GM12878 (cell line): ENCODE data around the gene OR51B4. TPM values are rescaled to one million over a fixed set of nuclear protein-coding genes. Genes with fewer than 3 reads are reported as not detected.

Experiments used
- ATAC-seq: fragments of 200-7000 bp; cut with Tn5 transposase; 3 replicates; pipeline ENCODE4 v1.9.1; 2020; ENCODE audit warnings: mild to moderate bottlenecking, moderate library complexity
- BruUV-seq: library from RNA; stranded (reverse); fragments of 400-500 nt; replicated peaks from 2 replicates; lab custom pipeline; 2021; lab: Mats Ljungman, UMichigan
- CTCF ChIA-PET: fragments of 300-600 bp; sonication (Branson Sonifier 250); formaldehyde crosslinking; extraction: SDS; loops from one replicate; lab custom pipeline; 2021; ENCODE audit warnings: inconsistent platforms; lab: Yijun Ruan, JAX
- POLR2A ChIA-PET: fragments of 350-600 bp; formaldehyde crosslinking; extraction: SDS; loops from one replicate; lab custom pipeline; 2021; ENCODE audit warnings: inconsistent platforms; lab: Charles Lee
- RAD21 ChIA-PET: fragments of 300-600 bp; sonication (Branson Sonifier 250); formaldehyde crosslinking; loops from one replicate; lab custom pipeline; 2023; ENCODE audit warnings: antibody characterized with exemption; ENCODE audit not compliant: unreplicated experiment; lab: Charles Lee
- SMC1A ChIA-PET: fragments of 300-600 bp; sonication (Branson Sonifier 250); formaldehyde crosslinking; loops from one replicate; lab custom pipeline; 2023; ENCODE audit not compliant: unreplicated experiment, uncharacterized antibody; lab: Charles Lee
- DNase-seq: peaks from one replicate; pipeline ENCODE4 v3.0.0-alpha.2; 2011; ENCODE audit warnings: low read depth, low spot score
- FAIRE-seq: peaks from 3 replicates; lab custom pipeline; 2011; peaks lifted over from hg19 to GRCh38; lab: Jason Lieb, UNC
- H2AFZ ChIP-seq: 2 replicates; pipeline ENCODE4 v1.6.0; 2011; ENCODE audit warnings: low read depth, low read length, control low read depth; ENCODE audit not compliant: control insufficient read depth
- H3K27ac ChIP-seq: 2 replicates; pipeline ENCODE4 v1.5.1; 2011; ENCODE audit warnings: control low read depth; ENCODE audit not compliant: control insufficient read depth, insufficient read depth
- H3K27me3 ChIP-seq, 2 experiments: replicated peaks in 1 of 2; 2 replicates each; pipeline versions ENCODE4 v1.6.0 to v1.6.1; 2011; ENCODE audit warnings: low read length in 1 of 2; ENCODE audit not compliant: control insufficient read depth in 2 of 2, insufficient read depth in 2 of 2
- H3K36me3 ChIP-seq, 2 experiments: 2 replicates each; pipeline ENCODE4 v1.5.1; 2011; ENCODE audit warnings: low read length in 1 of 2; ENCODE audit not compliant: control insufficient read depth in 2 of 2, insufficient read depth in 2 of 2
- H3K4me1 ChIP-seq: 2 replicates; pipeline ENCODE4 v1.6.1; 2011; ENCODE audit warnings: mild to moderate bottlenecking, low read length, moderate library complexity, mixed read lengths; ENCODE audit not compliant: control insufficient read depth, insufficient read depth
- H3K4me2 ChIP-seq: 2 replicates; pipeline ENCODE4 v1.6.0; 2011; ENCODE audit warnings: control low read depth; ENCODE audit not compliant: control insufficient read depth, insufficient read depth
- H3K4me3 ChIP-seq: fragments of 200-600 bp; sonication (generic); 2 replicates; pipeline ENCODE4 v1.5.1; 2016
- H3K79me2 ChIP-seq: 2 replicates; pipeline ENCODE4 v1.6.0; 2011; ENCODE audit warnings: low read length; ENCODE audit not compliant: control insufficient read depth, insufficient read depth
- H3K9ac ChIP-seq: 2 replicates; pipeline ENCODE4 v1.8.0; 2011; ENCODE audit warnings: low read length, control low read depth, mixed read lengths; ENCODE audit not compliant: control insufficient read depth, insufficient read depth
- H3K9me3 ChIP-seq: replicated peaks from 3 replicates; pipeline ENCODE4 v1.5.1; 2011; ENCODE audit warnings: mild to moderate bottlenecking, low read length; ENCODE audit not compliant: control insufficient read depth, insufficient read depth
- H4K20me1 ChIP-seq: 2 replicates; pipeline ENCODE4 v1.6.0; 2011; ENCODE audit not compliant: control insufficient read depth, insufficient read depth
- CEBPZ ChIP-seq: fragments of 150-350 bp; IDR thresholded peaks from 2 replicates; pipeline ENCODE4 v1.6.1; 2016; ENCODE audit warnings: low read depth, low read length
- DPF2 ChIP-seq: fragments of 450-650 bp; IDR thresholded peaks from 2 replicates; pipeline ENCODE4 v1.6.1; 2017; ENCODE audit warnings: mild to moderate bottlenecking
- HDGF ChIP-seq: fragments of 450-650 bp; IDR thresholded peaks from 2 replicates; pipeline ENCODE4 v1.6.1; 2016; ENCODE audit warnings: antibody characterized with exemption
- SKIL ChIP-seq: fragments of 450-650 bp; IDR thresholded peaks from 2 replicates; pipeline ENCODE4 v1.6.1; 2017; ENCODE audit warnings: mild to moderate bottlenecking, low read depth, inconsistent platforms; ENCODE audit not compliant: poor library complexity, severe bottlenecking
- SMARCA5 ChIP-seq: fragments of 450-650 bp; IDR thresholded peaks from 2 replicates; pipeline ENCODE4 v1.6.1; 2017; ENCODE audit warnings: mild to moderate bottlenecking
- TARDBP ChIP-seq: IDR thresholded peaks from 2 replicates; pipeline ENCODE4 v1.6.1; 2016; ENCODE audit warnings: borderline replicate concordance
- USF1 ChIP-seq: IDR thresholded peaks from 2 replicates; pipeline ENCODE4 v1.6.1; 2011; ENCODE audit warnings: borderline replicate concordance, low read depth, mild to moderate bottlenecking, moderate library complexity, mixed read lengths, low read length; ENCODE audit not compliant: insufficient read depth; ENCODE audit errors: extremely low read length
- WGBS: methylation state at CpG from one replicate; pipeline ENCODE4 v1.1.6; 2016; ENCODE audit warnings: low lambda C conversion rate; ENCODE audit not compliant: insufficient replicate concordance, insufficient coverage; ENCODE audit errors: missing lambda C conversion rate; 5-methylcytosine and 5-hydroxymethylcytosine counted together
- in situ Hi-C: fragments of 300-500 bp; cut with MboI; formaldehyde crosslinking; loops from 9 replicates; pipeline ENCODE4 v1.14.3; 2018; ENCODE audit warnings: mixed read lengths
- intact Hi-C: fragments of 100-400 bp; cut with micrococcal nuclease; formaldehyde crosslinking; loops from one replicate; pipeline ENCODE4 v1.14.2; 2022; ENCODE audit not compliant: unreplicated experiment
- polyA plus RNA-seq, 11 experiments: library from polyadenylated mRNA; depleted of rRNA in 4 of 11; unstranded in 6 of 11; stranded (reverse) in 5 of 11; fragments of >200 nt; fragmentation: Nextera tagmentation in 4 of 11; fragmentation: Illumina TruSeq in 1 of 11; extraction: Ambion mirVana in 4 of 11; extraction: Trizol in 1 of 11; gene quantifications; 1 replicate in 1 of 11; 2 replicates in 10 of 11; pipeline versions ENCODE4 v1.2.1 to v1.2.3, GENCODE V29; 2011 to 2016; ENCODE audit warnings: inconsistent platforms in 2 of 11, missing spikeins in 2 of 11, low read depth in 1 of 11
- total RNA-seq, 4 experiments: library from RNA; depleted of rRNA in 3 of 4; stranded (reverse); fragments of >200 nt in 3 of 4; fragmentation: Illumina TruSeq in 1 of 4; extraction: Trizol in 1 of 4; gene quantifications; 2 replicates each; pipeline versions ENCODE4 v1.2.1 to v1.2.3, GENCODE V29; 2013 to 2021

The OR51B4 gene
- total and polyA plus RNA-seq, 10 of the 15 experiments (the other 5 are each of a cell fraction or from before 2014, with no cell fraction given): 0.23 to 2.1 TPM; not detected in 8

GRCh38 chr11:5252192-5252918 lies 49.4 kb downstream of the OR51B4 start:
- 35% methylated on average over 9 of the region's 9 CpGs for WGBS
- intact Hi-C loops (no loop called here), in situ Hi-C loops (no loop called here)
- Histone ChIP-seq H3K4me2 (no peak overlapping the region), H3K4me1 (no peaks in the 10 kb centered on the region), H3K79me2 (no peaks in the 10 kb centered on the region), H3K27ac (no peak overlapping the region), H3K9me3 (no peaks in the 10 kb centered on the region), H3K27me3 (no peaks in the 10 kb centered on the region; a peak in 1 of 4 replicates), H3K4me3 (no peak overlapping the region), H4K20me1 (no peaks in the 10 kb centered on the region), H3K9ac (no peak overlapping the region), H3K36me3 (no peaks in the 10 kb centered on the region), H2AFZ (no peak overlapping the region)
- CTCF ChIA-PET: no interaction called here
- RAD21 ChIA-PET: no interaction called here
- no TSS peak for BruUV-seq
- DNase-seq: no peak
- TF ChIP-seq SKIL (no peak), CEBPZ (no peak), SMARCA5 (no peak), TARDBP (no peak), USF1 (no peak), HDGF (no peak), DPF2 (no peak)
- POLR2A ChIA-PET: no interaction called here
- FAIRE-seq: no peak
- SMC1A ChIA-PET: no interaction called here
- ATAC-seq: no peak
